NT2/D1 (cell line): ENCODE measurements around the gene MRPL37.

Source experiments
- SUZ12 ChIP-seq: IDR thresholded peaks from 2 replicates; pipeline ENCODE4 v1.6.1; 2011; ENCODE audit not compliant: insufficient read length, insufficient read depth; ENCODE audit errors: extremely low read depth
- YY1 ChIP-seq: IDR thresholded peaks from 2 replicates; pipeline ENCODE4 v1.6.1; 2011; ENCODE audit not compliant: insufficient read length, insufficient read depth
- ZNF274 ChIP-seq: IDR thresholded peaks from 2 replicates; pipeline ENCODE4 v1.6.1; 2011; ENCODE audit warnings: mild to moderate bottlenecking, low read depth, low read length

DNA sequence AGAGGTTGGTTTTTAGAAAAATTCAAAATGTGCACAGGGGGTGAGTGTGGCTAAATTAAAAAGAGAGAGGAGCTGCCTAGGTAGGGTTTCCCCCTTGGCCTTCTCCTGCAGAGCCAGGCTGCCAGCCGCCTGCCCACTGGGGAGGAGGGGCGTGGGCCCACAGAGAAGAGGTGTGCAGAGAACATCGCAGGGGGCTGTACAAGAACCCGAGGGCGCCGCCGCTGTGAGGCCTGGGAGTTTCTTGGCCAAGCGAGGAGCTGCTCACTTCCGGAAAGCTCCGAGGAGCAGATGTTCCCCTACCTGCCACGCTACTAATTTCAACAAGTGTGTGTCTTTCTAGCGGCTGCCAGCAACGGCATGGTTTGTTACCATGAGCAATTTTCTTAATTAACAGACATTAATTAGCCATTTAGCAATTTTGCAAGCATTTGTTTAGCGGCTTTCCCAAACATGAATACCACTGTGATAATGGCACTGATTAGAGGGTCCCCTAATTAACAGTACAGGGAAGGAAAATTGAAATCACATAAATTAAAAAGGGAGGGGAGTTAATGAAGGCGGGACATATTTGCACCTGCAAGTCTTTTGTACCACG is 59.7 kb downstream of the MRPL37 start:
- no peak for TF ChIP-seq ZNF274
- no peak for TF ChIP-seq SUZ12
- TF ChIP-seq YY1, result no peak
